ENCODE data around the gene ZNF385C. TPM values are rescaled to one million over a fixed set of nuclear protein-coding genes. Genes with fewer than 3 reads are reported as not detected.

The ZNF385C gene
- total and polyA plus RNA-seq, 12 donors = 0.07 to 0.16 (median 0.11) TPM; not detected in 6

DNA sequence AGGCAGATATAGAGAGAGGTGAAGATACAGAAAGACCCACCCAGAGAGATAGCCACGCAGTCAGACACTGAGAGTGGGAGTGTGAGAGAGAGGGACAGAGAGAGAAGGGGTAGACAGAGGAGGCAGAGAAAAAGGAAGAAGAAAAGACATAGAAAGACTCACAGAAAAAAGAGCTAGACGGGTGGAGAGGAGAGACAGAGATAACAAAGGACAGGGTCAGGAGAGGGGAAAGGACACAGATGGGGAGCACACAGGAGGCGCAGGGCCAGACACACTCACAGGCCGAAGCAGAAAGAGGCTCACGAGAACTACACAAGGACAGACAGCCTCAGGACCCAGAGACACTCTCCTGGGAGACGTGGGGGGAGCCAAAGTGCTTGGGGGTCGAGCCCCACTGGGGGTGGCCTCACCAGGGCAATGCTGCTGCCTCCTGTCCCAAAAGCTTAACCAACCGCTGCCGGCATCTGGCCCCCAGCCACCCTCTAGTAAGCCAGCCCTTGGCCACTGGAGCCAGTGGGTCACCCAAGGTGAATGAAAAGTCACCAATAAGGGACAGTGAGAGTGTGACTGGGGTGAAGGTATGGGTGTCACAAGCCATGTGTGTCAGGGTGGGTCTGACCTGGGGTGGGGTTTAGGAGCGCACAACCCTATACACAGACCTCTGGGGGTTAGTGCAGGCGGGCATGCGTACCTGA lies 3.8 kb downstream of the ZNF385C start:
- Histone ChIP-seq H3K27ac (no peak overlapping the region), H3K27me3 (peaks cover 7% of the 10 kb centered on the region), H3K4me1 (replicated peaks in 1 of 2) (no peaks in the 10 kb centered on the region), H3K36me3 (replicated peaks in 1 of 2) (no peaks in the 10 kb centered on the region), H3K4me3 (no peak overlapping the region), H3K9me3 (replicated peaks in 1 of 3) (no peaks in the 10 kb centered on the region)
- no peak for DNase-seq
- 80 to 86% (median 84%) methylated on average over 10 to 12 of the region's 12 CpGs for WGBS, 4 donors
- no peak for TF ChIP-seq CTCF (IDR thresholded peaks at IDR 0.05)
- no peak for TF ChIP-seq POLR2A (IDR thresholded peaks at IDR 0.05)
- intact Hi-C loops (cut with DNase I) = no loop called here

DNA sequence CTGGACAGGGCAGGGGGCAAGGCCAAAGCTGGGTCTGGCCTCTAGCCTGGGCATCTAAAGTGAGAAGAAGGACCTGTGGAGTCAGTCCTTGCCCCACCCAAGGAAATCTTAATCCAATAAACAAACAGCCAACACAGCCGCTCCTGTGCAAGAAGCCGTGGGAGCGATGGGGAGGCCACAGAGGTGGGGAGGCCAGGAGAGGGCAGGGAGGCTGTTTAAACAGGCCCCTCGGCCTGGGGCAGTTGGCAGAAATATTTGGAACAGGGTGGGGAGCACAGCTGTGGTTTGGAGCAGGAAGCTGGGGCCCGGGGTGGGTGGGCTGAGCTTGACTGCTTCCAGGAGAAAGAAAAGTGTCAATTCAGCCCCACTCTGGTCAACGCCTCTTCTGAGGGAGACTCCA lies 5.3 kb downstream of the ZNF385C start:
- no peak for DNase-seq
- no peaks in the 10 kb centered on the region for H3K9me3 ChIP-seq (replicated peaks in 1 of 3)
- H3K27ac ChIP-seq = no peak overlapping the region
- no peaks in the 10 kb centered on the region for H3K36me3 ChIP-seq (replicated peaks in 1 of 2)
- intact Hi-C loops (cut with DNase I) = no loop called here
- 68 to 84% (median 72%) methylated on average over 5 to 6 of the region's 6 CpGs for WGBS, 4 donors
- TF ChIP-seq CTCF (IDR thresholded peaks at IDR 0.05) (no peak), POLR2A (IDR thresholded peaks at IDR 0.05) (no peak)
- peaks cover 11% of the 10 kb centered on the region for H3K27me3 ChIP-seq
- no peaks in the 10 kb centered on the region for H3K4me1 ChIP-seq (replicated peaks in 1 of 2)
- H3K4me3 ChIP-seq = no peak overlapping the region

DNA sequence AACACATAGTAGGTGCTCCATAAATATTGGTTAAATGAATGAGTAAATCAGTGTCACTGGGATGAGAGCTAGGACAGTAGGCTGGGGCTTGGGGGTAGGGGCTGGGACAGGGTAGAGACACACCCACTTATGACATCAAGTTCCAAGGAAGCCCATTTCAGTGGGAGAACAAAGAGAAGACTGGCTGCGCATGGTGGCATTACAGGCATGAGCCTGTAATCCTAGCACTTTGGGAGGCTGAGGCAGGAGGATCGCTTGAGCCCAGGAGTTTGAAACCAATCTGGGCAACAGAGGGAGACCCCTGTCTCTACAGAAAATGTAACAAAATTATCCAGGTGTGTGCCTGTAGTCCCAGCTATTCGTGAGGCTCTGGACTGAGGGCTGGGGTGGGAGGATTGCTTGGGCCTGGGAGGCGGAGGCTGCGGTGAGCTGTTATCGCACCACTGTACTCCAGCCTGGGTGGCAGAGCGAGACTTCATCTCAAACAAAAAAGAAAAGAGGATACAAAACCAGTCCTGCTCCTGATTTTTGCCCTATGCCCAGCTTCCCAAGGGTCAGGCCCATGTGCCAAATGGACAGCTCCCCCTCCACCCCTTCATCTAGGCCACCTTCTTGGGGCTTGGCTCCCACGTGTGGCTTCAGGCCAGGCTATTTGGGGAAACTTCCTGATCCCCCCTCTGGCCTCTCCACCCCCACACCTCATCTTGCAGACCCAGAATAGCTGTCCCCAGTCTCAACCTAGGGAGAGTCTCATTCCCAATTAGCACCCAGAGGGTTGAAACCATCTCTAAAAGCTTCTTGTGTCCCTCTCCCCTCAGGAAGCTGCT lies 7.1 kb downstream of the ZNF385C start:
- Histone ChIP-seq H3K36me3 (replicated peaks in 1 of 2) (no peaks in the 10 kb centered on the region), H3K27me3 (peaks cover 4% of the 10 kb centered on the region), H3K9me3 (replicated peaks in 1 of 3) (no peaks in the 10 kb centered on the region), H3K27ac (no peak overlapping the region), H3K4me1 (replicated peaks in 1 of 2) (no peaks in the 10 kb centered on the region), H3K4me3 (no peak overlapping the region)
- 86 to 95% (median 90%) methylated on average over 8 of the region's 8 CpGs for WGBS, 4 donors
- intact Hi-C loops (cut with DNase I) = no loop called here
- no peak for TF ChIP-seq CTCF (IDR thresholded peaks at IDR 0.05)
- TF ChIP-seq POLR2A (IDR thresholded peaks at IDR 0.05) = no peak
- no peak for DNase-seq

GRCh38 chr17:42088736-42089135 lies 9.5 kb downstream of the ZNF385C start:
- 85 to 90% (median 88%) methylated on average over 7 to 8 of the region's 8 CpGs for WGBS, 4 donors
- no peak for DNase-seq
- intact Hi-C loops (cut with DNase I) = no loop called here
- Histone ChIP-seq H3K9me3 (replicated peaks in 1 of 3) (no peaks in the 10 kb centered on the region), H3K4me1 (replicated peaks in 1 of 2) (no peaks in the 10 kb centered on the region), H3K27me3 (peaks cover 4% of the 10 kb centered on the region), H3K4me3 (no peak overlapping the region), H3K27ac (no peak overlapping the region), H3K36me3 (replicated peaks in 1 of 2) (no peaks in the 10 kb centered on the region)
- TF ChIP-seq POLR2A (IDR thresholded peaks at IDR 0.05) = no peak
- TF ChIP-seq CTCF (IDR thresholded peaks at IDR 0.05) = no peak
